ENCODE results near the gene RHO. TPM values are rescaled to one million over a fixed set of nuclear protein-coding genes. Genes with fewer than 3 reads are reported as not detected.
"Not testable (repeated sequence)": the region's sequence is repeated elsewhere in the genome, so short reads cannot be mapped to it uniquely, and the experiment has no call there.

The RHO gene
- total RNA-seq, 2 experiments from 2014 or later: not detected

GRCh38 chr3:129533406-129533805 is 5.0 kb downstream of the RHO start:
- ATAC-seq (ENCODE audit: low read depth): no peak
- no peak overlapping the region for H3K4me3 Mint-ChIP-seq

GRCh38 chr3:129534428-129535027 is 6.1 kb downstream of the RHO start:
- no peak for ATAC-seq (ENCODE audit: low read depth)
- Mint-ChIP-seq H3K9me3 (no peaks in the 10 kb centered on the region), H3K4me1 (no peaks in the 10 kb centered on the region), H3K27me3 (peaks cover 13% of the 10 kb centered on the region), H3K36me3 (no peaks in the 10 kb centered on the region), H3K27ac (no peak overlapping the region), H3K4me3 (no peak overlapping the region)
- DNase-seq: no peak
- POLR2A ChIA-PET: interaction anchor here (0.8 kb wide), 1 partner anchor 19 kb away, joined by 3 read pairs; no protein-coding TSS in a partner anchor

More at GRCh38 chr3:129533406-129533805, 5.0 kb downstream of the RHO start:
- no peaks in the 10 kb centered on the region for H3K36me3 Mint-ChIP-seq
- H3K4me1 Mint-ChIP-seq: no peaks in the 10 kb centered on the region
- no peaks in the 10 kb centered on the region for H3K9me3 Mint-ChIP-seq
- H3K27ac Mint-ChIP-seq: no peak overlapping the region
- no peak for DNase-seq
- peaks cover 10% of the 10 kb centered on the region for H3K27me3 Mint-ChIP-seq
- POLR2A ChIA-PET: no interaction called here

GRCh38 chr3:129535075-129535474 is 6.6 kb downstream of the RHO start:
- ATAC-seq (ENCODE audit: low read depth) (no peak), DNase-seq (no peak)
- POLR2A ChIA-PET: interaction anchor here (0.8 kb wide), 1 partner anchor 19 kb away, joined by 3 read pairs; no protein-coding TSS in a partner anchor
- peaks cover 15% of the 10 kb centered on the region for H3K27me3 Mint-ChIP-seq
- no peaks in the 10 kb centered on the region for H3K36me3 Mint-ChIP-seq
- H3K4me1 Mint-ChIP-seq: no peaks in the 10 kb centered on the region
- no peaks in the 10 kb centered on the region for H3K9me3 Mint-ChIP-seq
- no peak overlapping the region for H3K27ac Mint-ChIP-seq
- H3K4me3 Mint-ChIP-seq: no peak overlapping the region

GRCh38 chr3:129536374-129536667 is 7.9 kb downstream of the RHO start:
- POLR2A ChIA-PET: no interaction called here
- Mint-ChIP-seq H3K9me3 (no peaks in the 10 kb centered on the region), H3K27ac (no peak overlapping the region), H3K4me3 (no peak overlapping the region), H3K4me1 (no peaks in the 10 kb centered on the region), H3K27me3 (peaks cover 15% of the 10 kb centered on the region), H3K36me3 (no peaks in the 10 kb centered on the region)
- no peak for DNase-seq
- ATAC-seq (ENCODE audit: low read depth): no peak

GRCh38 chr3:129536804-129537203 is 8.4 kb downstream of the RHO start:
- no peaks in the 10 kb centered on the region for H3K4me1 Mint-ChIP-seq
- no peaks in the 10 kb centered on the region for H3K36me3 Mint-ChIP-seq
- no peak overlapping the region for H3K4me3 Mint-ChIP-seq
- ATAC-seq (ENCODE audit: low read depth): no peak
- POLR2A ChIA-PET: no interaction called here
- no peak overlapping the region for H3K27ac Mint-ChIP-seq
- DNase-seq: no peak
- peaks cover 13% of the 10 kb centered on the region for H3K27me3 Mint-ChIP-seq
- no peaks in the 10 kb centered on the region for H3K9me3 Mint-ChIP-seq

GRCh38 chr3:129539206-129539605 is 10.8 kb downstream of the RHO start:
- ATAC-seq (ENCODE audit: low read depth): no peak
- DNase-seq: no peak
- Mint-ChIP-seq H3K4me1 (no peaks in the 10 kb centered on the region), H3K27ac (no peak overlapping the region), H3K9me3 (no peaks in the 10 kb centered on the region), H3K27me3 (peaks cover 13% of the 10 kb centered on the region), H3K36me3 (no peaks in the 10 kb centered on the region), H3K4me3 (no peak overlapping the region)
- POLR2A ChIA-PET: no interaction called here

- Mint-ChIP-seq H3K9me3 (no peaks in the 10 kb centered on the region), H3K27me3 (peaks cover 17% of the 10 kb centered on the region), H3K36me3 (no peaks in the 10 kb centered on the region), H3K4me1 (no peaks in the 10 kb centered on the region), H3K27ac (no peak overlapping the region), H3K4me3 (no peak overlapping the region)
- POLR2A ChIA-PET: interaction anchor here (0.6 kb wide), 1 partner anchor 34 kb away, joined by 3 read pairs; no protein-coding TSS in a partner anchor
- DNase-seq (no peak), ATAC-seq (ENCODE audit: low read depth) (no peak)
These were observed 12.5 kb downstream of the RHO start for GRCh38 chr3:129540776-129541516.

- Mint-ChIP-seq H3K9me3 (no peaks in the 10 kb centered on the region), H3K4me1 (no peaks in the 10 kb centered on the region), H3K27me3 (peaks cover 13% of the 10 kb centered on the region), H3K27ac (no peak overlapping the region), H3K4me3 (no peak overlapping the region), H3K36me3 (no peaks in the 10 kb centered on the region)
- DNase-seq (no peak), ATAC-seq (ENCODE audit: low read depth) (no peak)
- POLR2A ChIA-PET: no interaction called here
These were observed 14.3 kb downstream of the RHO start for GRCh38 chr3:129542747-129543146.

GRCh38 chr3:129543156-129543790 is 14.8 kb downstream of the RHO start, which contains the start of gene H1-8:
Gene H1-8 (plus strand): TSS chr3:129543175. CDS start chr3:129543219, 44 bp downstream.
- Mint-ChIP-seq H3K4me1 (no peaks in the 10 kb centered on the region), H3K27me3 (peaks cover 10% of the 10 kb centered on the region), H3K4me3 (no peak within 1 kb of the TSS), H3K36me3 (no peaks in the 10 kb centered on the region), H3K9me3 (no peaks in the 10 kb centered on the region), H3K27ac (no peak within 1 kb of the TSS)
- no peak for ATAC-seq (ENCODE audit: low read depth)
- DNase-seq: no peak
- POLR2A ChIA-PET: interaction anchor here (0.6 kb wide), 1 partner anchor 29 kb away, joined by 3 read pairs; no protein-coding TSS in a partner anchor

GRCh38 chr3:129543999-129544398 is 15.6 kb downstream of the RHO start:
- Mint-ChIP-seq H3K27me3 (peaks cover 9% of the 10 kb centered on the region), H3K4me3 (no peak overlapping the region), H3K36me3 (no peaks in the 10 kb centered on the region), H3K27ac (no peak overlapping the region), H3K4me1 (no peaks in the 10 kb centered on the region), H3K9me3 (no peaks in the 10 kb centered on the region)
- DNase-seq: no peak
- POLR2A ChIA-PET: interaction anchor here (0.6 kb wide), 1 partner anchor 29 kb away, joined by 3 read pairs; no protein-coding TSS in a partner anchor
- no peak for ATAC-seq (ENCODE audit: low read depth)

GRCh38 chr3:129545951-129546350 is 17.5 kb downstream of the RHO start:
- H3K36me3 Mint-ChIP-seq; DNase-seq; H3K4me1 Mint-ChIP-seq; H3K27ac Mint-ChIP-seq; POLR2A ChIA-PET; H3K9me3 Mint-ChIP-seq; H3K27me3 Mint-ChIP-seq; H3K4me3 Mint-ChIP-seq; ATAC-seq (ENCODE audit: low read depth): not testable (repeated sequence)

GRCh38 chr3:129547241-129547640 is 18.8 kb downstream of the RHO start:
- POLR2A ChIA-PET: no interaction called here
- Mint-ChIP-seq H3K36me3 (no peaks in the 10 kb centered on the region), H3K27ac (no peak overlapping the region)

GRCh38 chr3:129548104-129548965 is 19.9 kb downstream of the RHO start:
- H3K36me3 Mint-ChIP-seq: no peaks in the 10 kb centered on the region
- H3K4me1 Mint-ChIP-seq: no peaks in the 10 kb centered on the region
- DNase-seq: no peak
- no peaks in the 10 kb centered on the region for H3K9me3 Mint-ChIP-seq
- H3K4me3 Mint-ChIP-seq: no peak overlapping the region
- H3K27me3 Mint-ChIP-seq: peaks cover 13% of the 10 kb centered on the region
- H3K27ac Mint-ChIP-seq: no peak overlapping the region
- POLR2A ChIA-PET: no interaction called here
- no peak for ATAC-seq (ENCODE audit: low read depth)

More at GRCh38 chr3:129547241-129547640, 18.8 kb downstream of the RHO start:
- no peak for DNase-seq
- H3K27me3 Mint-ChIP-seq: peaks cover 11% of the 10 kb centered on the region
- H3K4me3 Mint-ChIP-seq: no peak overlapping the region
- H3K4me1 Mint-ChIP-seq: no peaks in the 10 kb centered on the region
- H3K9me3 Mint-ChIP-seq: no peaks in the 10 kb centered on the region
- no peak for ATAC-seq (ENCODE audit: low read depth)

Measured in activated naive CD8-positive, alpha-beta T cell treated with anti-CD3 and anti-CD28 coated beads, Interleukin-2, amount 10 ng/mL, durations not matched to agents 7 days and 5 days (primary cell).